AG09319 (cell line): Measurements from ENCODE around the gene RDH5.

Experiments
- DNase-seq: peaks from one replicate; pipeline ENCODE4 v3.0.0-alpha.2; 2010; ENCODE audit warnings: low read depth; ENCODE audit errors: extremely low read depth
- TF ChIP-seq, protein P1 (sequence below): IDR thresholded peaks from 2 replicates; pipeline ENCODE4 v1.5.1; 2011; ENCODE audit warnings: low read depth, mild to moderate bottlenecking, inconsistent platforms, low read length, moderate library complexity

The RDH5 gene

DNA sequence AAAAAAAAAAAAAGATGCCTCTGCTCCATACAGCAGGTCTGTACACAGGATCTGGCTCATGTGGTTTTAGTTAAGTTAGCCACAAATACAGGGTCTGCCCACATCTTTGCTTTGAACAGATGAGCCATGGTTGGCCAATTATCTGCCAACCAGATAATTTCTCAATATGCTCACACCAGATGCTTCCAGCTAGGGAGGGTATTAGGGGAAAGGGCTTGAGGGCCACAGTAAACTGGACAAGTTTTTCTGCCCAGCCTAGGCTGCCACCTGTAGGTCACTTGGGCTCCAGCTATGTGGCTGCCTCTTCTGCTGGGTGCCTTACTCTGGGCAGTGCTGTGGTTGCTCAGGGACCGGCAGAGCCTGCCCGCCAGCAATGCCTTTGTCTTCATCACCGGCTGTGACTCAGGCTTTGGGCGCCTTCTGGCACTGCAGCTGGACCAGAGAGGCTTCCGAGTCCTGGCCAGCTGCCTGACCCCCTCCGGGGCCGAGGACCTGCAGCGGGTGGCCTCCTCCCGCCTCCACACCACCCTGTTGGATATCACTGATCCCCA is 776 bp downstream of the RDH5 start:
- peak; percentile 84 for DNase-seq
- TF ChIP-seq, protein P1, sequence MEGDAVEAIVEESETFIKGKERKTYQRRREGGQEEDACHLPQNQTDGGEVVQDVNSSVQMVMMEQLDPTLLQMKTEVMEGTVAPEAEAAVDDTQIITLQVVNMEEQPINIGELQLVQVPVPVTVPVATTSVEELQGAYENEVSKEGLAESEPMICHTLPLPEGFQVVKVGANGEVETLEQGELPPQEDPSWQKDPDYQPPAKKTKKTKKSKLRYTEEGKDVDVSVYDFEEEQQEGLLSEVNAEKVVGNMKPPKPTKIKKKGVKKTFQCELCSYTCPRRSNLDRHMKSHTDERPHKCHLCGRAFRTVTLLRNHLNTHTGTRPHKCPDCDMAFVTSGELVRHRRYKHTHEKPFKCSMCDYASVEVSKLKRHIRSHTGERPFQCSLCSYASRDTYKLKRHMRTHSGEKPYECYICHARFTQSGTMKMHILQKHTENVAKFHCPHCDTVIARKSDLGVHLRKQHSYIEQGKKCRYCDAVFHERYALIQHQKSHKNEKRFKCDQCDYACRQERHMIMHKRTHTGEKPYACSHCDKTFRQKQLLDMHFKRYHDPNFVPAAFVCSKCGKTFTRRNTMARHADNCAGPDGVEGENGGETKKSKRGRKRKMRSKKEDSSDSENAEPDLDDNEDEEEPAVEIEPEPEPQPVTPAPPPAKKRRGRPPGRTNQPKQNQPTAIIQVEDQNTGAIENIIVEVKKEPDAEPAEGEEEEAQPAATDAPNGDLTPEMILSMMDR = peak; percentile 66

DNA sequence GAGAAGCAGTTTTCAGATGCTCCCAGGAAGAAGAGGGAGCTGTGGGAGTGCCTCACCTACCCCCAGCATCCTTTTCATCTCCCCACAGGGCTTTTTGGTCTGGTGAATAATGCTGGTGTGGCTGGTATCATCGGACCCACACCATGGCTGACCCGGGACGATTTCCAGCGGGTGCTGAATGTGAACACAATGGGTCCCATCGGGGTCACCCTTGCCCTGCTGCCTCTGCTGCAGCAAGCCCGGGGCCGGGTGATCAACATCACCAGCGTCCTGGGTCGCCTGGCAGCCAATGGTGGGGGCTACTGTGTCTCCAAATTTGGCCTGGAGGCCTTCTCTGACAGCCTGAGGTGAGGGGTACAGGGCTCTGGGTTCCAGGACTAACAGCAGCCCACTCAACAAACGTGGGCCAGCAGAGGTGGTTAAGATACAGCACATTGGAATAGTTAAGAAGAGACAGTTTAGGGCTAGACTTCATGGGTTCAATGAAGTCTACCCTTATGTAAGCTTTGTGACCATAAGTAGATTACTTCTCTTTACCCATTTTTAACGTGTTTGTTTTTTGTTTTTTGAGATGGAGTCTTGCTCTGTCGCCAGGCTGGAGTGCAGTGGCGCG is 1.5 kb downstream of the RDH5 start:
- DNase-seq = no peak
- TF ChIP-seq, protein P1 = no peak

DNA sequence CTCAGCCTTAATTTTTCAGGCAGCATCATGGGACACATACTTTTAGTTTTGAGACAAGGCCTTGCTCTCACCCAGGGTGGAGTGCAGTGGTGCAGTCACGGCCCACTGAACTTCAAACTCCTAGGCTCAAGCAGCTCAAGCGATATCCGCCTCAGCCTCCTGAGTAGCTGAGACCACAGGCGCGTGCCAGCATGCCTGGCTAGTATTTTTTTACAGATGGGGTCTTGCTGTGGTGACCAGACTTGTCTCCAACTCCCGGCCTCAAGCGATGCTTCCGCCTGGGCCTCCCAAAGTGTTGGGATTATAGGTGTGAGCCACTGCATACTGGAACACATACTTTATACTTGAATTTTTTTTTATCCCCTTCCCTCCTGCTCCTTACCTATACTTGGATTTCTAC is 2.8 kb downstream of the RDH5 start:
- TF ChIP-seq, protein P1 = no peak
- no peak for DNase-seq

DNA sequence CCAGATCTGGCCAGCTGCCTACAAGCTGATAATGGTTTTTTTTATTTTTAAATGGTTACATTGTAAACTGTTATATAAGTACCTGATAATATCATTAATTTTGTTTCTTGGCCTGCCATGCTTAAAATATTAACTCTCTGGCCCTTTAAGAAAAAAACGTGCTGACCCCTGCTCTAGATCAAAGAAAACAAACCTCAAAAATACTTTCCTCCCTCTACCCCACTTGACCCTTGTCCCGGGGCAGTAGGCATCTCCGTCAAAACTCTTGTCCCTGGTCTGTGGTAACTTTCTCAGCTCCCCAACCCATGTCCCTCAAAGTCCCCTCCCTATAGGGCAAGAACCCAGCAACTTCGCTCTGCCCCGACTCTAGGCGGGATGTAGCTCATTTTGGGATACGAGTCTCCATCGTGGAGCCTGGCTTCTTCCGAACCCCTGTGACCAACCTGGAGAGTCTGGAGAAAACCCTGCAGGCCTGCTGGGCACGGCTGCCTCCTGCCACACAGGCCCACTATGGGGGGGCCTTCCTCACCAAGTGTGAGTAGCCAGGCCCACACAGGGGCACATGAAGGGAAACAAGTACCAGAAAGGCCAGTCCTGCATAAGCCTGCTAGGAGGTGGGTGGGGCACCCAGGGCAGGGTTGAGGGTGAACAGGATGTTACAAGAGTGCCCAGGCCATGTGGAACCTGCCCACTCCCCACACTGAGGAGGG is 3.5 kb downstream of the RDH5 start:
- no peak for DNase-seq

DNA sequence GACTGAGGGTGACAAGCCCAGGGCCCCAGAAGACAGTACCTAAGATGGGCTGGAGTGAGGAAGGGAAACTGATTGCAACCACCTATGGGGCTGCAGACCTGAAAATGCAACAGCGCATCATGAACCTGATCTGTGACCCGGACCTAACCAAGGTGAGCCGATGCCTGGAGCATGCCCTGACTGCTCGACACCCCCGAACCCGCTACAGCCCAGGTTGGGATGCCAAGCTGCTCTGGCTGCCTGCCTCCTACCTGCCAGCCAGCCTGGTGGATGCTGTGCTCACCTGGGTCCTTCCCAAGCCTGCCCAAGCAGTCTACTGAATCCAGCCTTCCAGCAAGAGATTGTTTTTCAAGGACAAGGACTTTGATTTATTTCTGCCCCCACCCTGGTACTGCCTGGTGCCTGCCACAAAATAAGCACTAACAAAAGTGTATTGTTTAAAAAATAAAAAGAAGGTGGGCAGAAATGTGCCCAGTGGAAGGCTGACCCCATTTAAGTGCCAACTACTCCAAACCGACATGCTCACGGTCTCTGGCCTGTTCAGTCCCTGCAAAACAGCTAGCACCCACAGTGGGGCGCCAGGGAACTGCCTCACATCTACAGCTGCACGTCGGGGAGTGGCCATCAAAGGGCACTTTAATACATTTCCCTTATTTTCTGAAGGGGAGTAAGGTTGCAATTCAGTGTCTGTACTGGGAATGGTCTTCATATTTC is 4.2 kb downstream of the RDH5 start:
- DNase-seq = no peak
- TF ChIP-seq, protein P1 = peak; percentile 68

More for the DNA sequence above, 3.5 kb downstream of the RDH5 start:
- TF ChIP-seq, protein P1 = no peak

DNA sequence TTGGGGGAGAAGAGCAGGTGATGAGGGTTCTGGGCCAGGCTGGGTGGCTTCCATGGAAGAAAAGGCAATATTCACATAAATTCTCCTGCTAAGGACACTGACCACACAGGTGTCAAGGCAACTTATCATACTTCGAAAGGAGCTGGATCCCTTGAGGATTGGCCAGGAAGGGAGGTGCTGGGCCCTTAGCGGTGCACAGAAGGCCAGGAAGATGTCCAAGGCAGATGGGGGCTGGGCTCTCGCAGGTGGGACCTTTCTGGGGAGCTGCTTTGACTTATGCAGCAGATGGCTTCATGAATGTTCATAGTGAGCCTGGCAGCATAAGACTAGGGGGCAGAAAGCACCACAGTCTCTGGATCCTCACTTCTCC is 4.7 kb downstream of the RDH5 start:
- TF ChIP-seq, protein P1 = no peak
- DNase-seq = no peak

DNA sequence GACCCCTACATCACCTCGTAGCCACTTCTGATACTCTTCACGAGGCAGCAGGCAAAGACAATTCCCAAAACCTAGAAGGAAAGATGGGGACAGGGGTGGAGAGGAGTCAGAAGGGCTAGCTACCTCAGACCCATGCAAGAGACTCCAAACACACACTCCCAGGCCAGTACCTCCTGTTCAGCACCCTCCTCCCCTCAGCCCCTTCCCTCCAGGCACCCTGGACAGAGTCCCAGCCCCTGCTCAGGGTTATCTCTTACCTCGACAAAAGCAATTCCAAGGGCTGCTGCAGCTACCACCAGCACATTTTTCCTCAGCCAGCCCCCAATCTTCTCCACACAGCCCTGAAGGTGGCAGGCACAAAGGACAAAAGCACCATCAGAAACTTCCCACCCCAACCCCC is 5.4 kb downstream of the RDH5 start:
- no peak for DNase-seq
- TF ChIP-seq, protein P1 = no peak
